K562 (cell line): ENCODE data around the gene ROBO1. TPM values are rescaled to one million over a fixed set of nuclear protein-coding genes. Genes with fewer than 3 reads are reported as not detected.

Experiments
- ATAC-seq: fragments of 200-7000 bp; cut with Tn5 transposase; 3 replicates; pipeline ENCODE4 v1.9.1; 2020; ENCODE audit warnings: moderate library complexity
- BruUV-seq: library from RNA; stranded (reverse); fragments of 400-500 nt; replicated peaks from 2 replicates; lab custom pipeline; 2021; lab: Mats Ljungman, UMichigan
- CTCF ChIA-PET: fragments of 300-600 bp; formaldehyde crosslinking; extraction: SDS; loops from one replicate; lab custom pipeline; 2021; ENCODE audit warnings: low intra/inter-chr PET ratio; lab: Yijun Ruan, JAX
- POLR2A ChIA-PET: fragments of 300-600, 350-650 bp; sonication (Branson Sonifier 250); formaldehyde crosslinking; extraction: SDS; loops from one replicate; lab custom pipeline; 2021; ENCODE audit warnings: antibody characterized with exemption, inconsistent platforms; lab: Yijun Ruan, JAX
- DNase-seq, 4 experiments: peaks; one replicate each; pipeline versions ENCODE4 v3.0.0 to v3.0.0-alpha.2; 2011 to 2018; ENCODE audit warnings: low spot score in 3 of 4, mixed read lengths in 3 of 4; ENCODE audit errors: extremely low read depth in 1 of 4
- FAIRE-seq: peaks from 2 replicates; lab custom pipeline; 2011; peaks lifted over from hg19 to GRCh38; lab: Jason Lieb, UNC
- H2AFZ ChIP-seq: 2 replicates; pipeline ENCODE4 v1.6.0; 2011; ENCODE audit warnings: low read depth, low read length, control low read depth, inconsistent platforms
- H3K27ac ChIP-seq: fragments of 200-600 bp; 3 replicates; pipeline ENCODE4 v1.8.0; 2011; ENCODE audit warnings: low read depth, mild to moderate bottlenecking, control low read depth, inconsistent platforms, low read length, moderate library complexity, mixed read lengths; ENCODE audit errors: extremely low read depth
- H3K27me3 ChIP-seq, 2 experiments: fragments of 300-600 bp in 1 of 2; 2 replicates in 1 of 2; 3 replicates in 1 of 2; pipeline versions ENCODE4 v1.6.0 to v1.8.0; 2011; ENCODE audit warnings: inconsistent platforms in 2 of 2, low read length in 2 of 2, mild to moderate bottlenecking in 1 of 2, mixed read lengths in 1 of 2, moderate library complexity in 1 of 2; ENCODE audit not compliant: control insufficient read depth in 2 of 2, insufficient read depth in 2 of 2
- H3K36me3 ChIP-seq: fragments of 300-600 bp; 3 replicates; pipeline ENCODE4 v1.8.0; 2011; ENCODE audit warnings: mild to moderate bottlenecking, low read length, inconsistent platforms; ENCODE audit not compliant: control insufficient read depth, insufficient read depth
- H3K4me1 ChIP-seq, 2 experiments: fragments of 200-600 bp in 1 of 2; replicated peaks in 1 of 2; 2 replicates in 1 of 2; 3 replicates in 1 of 2; pipeline versions ENCODE4 v1.5.1 to v1.8.0; 2011; ENCODE audit warnings: inconsistent platforms in 2 of 2, low read length in 2 of 2, mild to moderate bottlenecking in 1 of 2, mixed read lengths in 1 of 2, moderate library complexity in 1 of 2; ENCODE audit not compliant: control insufficient read depth in 2 of 2, insufficient read depth in 2 of 2
- H3K4me2 ChIP-seq: 2 replicates; pipeline ENCODE4 v1.6.1; 2011; ENCODE audit warnings: low read length, control low read depth, inconsistent platforms, mixed read lengths; ENCODE audit not compliant: insufficient read depth
- H3K4me3 ChIP-seq: fragments of 200-600 bp; sonication (generic), shearing (Covaris generic); 2 replicates; pipeline ENCODE4 v1.5.1; 2016; ENCODE audit warnings: control low read depth, inconsistent platforms
- H3K79me2 ChIP-seq: fragments of 200-600 bp; 3 replicates; pipeline ENCODE4 v1.8.0; 2011; ENCODE audit warnings: low read length, inconsistent platforms; ENCODE audit not compliant: control insufficient read depth, insufficient read depth
- H3K9ac ChIP-seq, 2 experiments: 2 replicates each; pipeline versions ENCODE4 v1.6.0 to v1.6.1; 2011; ENCODE audit warnings: low read depth in 2 of 2, low read length in 2 of 2, control low read depth in 1 of 2, inconsistent platforms in 1 of 2, mild to moderate bottlenecking in 1 of 2, mixed read lengths in 1 of 2; ENCODE audit not compliant: insufficient read depth in 1 of 2
- H3K9me1 ChIP-seq: one replicate; pipeline ENCODE4 v1.6.0; 2011; ENCODE audit warnings: inconsistent platforms, mild to moderate bottlenecking, low read length, moderate library complexity; ENCODE audit not compliant: control insufficient read depth, insufficient read depth
- H3K9me3 ChIP-seq: replicated peaks from 2 replicates; pipeline ENCODE4 v1.5.1; 2011; ENCODE audit warnings: low read depth, low read length, inconsistent platforms; ENCODE audit not compliant: control insufficient read depth, insufficient read depth
- H4K20me1 ChIP-seq: replicated peaks from 2 replicates; pipeline ENCODE4 v1.6.1; 2011; ENCODE audit warnings: low read length, inconsistent platforms, mixed read lengths; ENCODE audit not compliant: control insufficient read depth, insufficient read depth
- IFI16 ChIP-seq: fragments of 250-450 bp; sonication (Bioruptor Pico); IDR thresholded peaks from 2 replicates; pipeline ENCODE4 v2.1.2; 2022; ENCODE audit warnings: mild to moderate bottlenecking, inconsistent platforms
- JUND ChIP-seq, 2 experiments: IDR thresholded peaks; 2 replicates in 1 of 2; 3 replicates in 1 of 2; pipeline ENCODE4 v1.6.1; 2011; ENCODE audit warnings: borderline replicate concordance in 2 of 2, low read depth in 2 of 2, low read length in 2 of 2, improper control_type of control experiment in 1 of 2, missing biosample characterization in 1 of 2, missing genetic modification characterization in 1 of 2, missing genetic modification reagents in 1 of 2
- NR4A1 ChIP-seq, 2 experiments: fragments of 250-450 bp in 1 of 2; fragments of 450-650 bp in 1 of 2; sonication (Bioruptor Pico) in 1 of 2; IDR thresholded peaks; 2 replicates each; pipeline versions ENCODE4 v1.4.0 to v1.6.1; 2016 to 2020; ENCODE audit warnings: mild to moderate bottlenecking in 2 of 2, missing compliant biosample characterization in 1 of 2, missing genetic modification characterization in 1 of 2, moderate library complexity in 1 of 2
- SAFB2 ChIP-seq: fragments of 200-400 bp; formaldehyde crosslinking; IDR thresholded peaks from 2 replicates; pipeline ENCODE4 v1.6.1; 2018; ENCODE audit warnings: borderline replicate concordance, low read length, low read depth, moderate library complexity; ENCODE audit not compliant: severe bottlenecking
- STAG1 ChIP-seq: sonication (generic); formaldehyde crosslinking; IDR thresholded peaks from 2 replicates; pipeline ENCODE4 v1.5.0; 2020; ENCODE audit warnings: missing genetic modification reagents, borderline replicate concordance
- ZNF282 ChIP-seq: sonication (generic); formaldehyde crosslinking; IDR thresholded peaks from 2 replicates; pipeline ENCODE4 v1.8.1; 2023; ENCODE audit warnings: missing genetic modification reagents
- WGBS: fragments of 100-300 bp; shearing (Covaris generic); methylation state at CpG from one replicate; pipeline ENCODE4 v1.1.6; 2016; ENCODE audit warnings: low coverage, mixed read lengths; ENCODE audit not compliant: insufficient coverage; ENCODE audit errors: missing lambda C conversion rate; 5-methylcytosine and 5-hydroxymethylcytosine counted together
- in situ Hi-C: fragments of 300-500 bp; cut with MboI; formaldehyde crosslinking; loops from 4 replicates; pipeline ENCODE4 v1.15.0; 2018; ENCODE audit warnings: inconsistent platforms, mixed read lengths
- intact Hi-C: fragments of 100-400 bp; cut with micrococcal nuclease; formaldehyde crosslinking; loops from 2 replicates; pipeline ENCODE4 v1.14.2; 2022
- polyA plus RNA-seq, 8 experiments: library from polyadenylated mRNA; depleted of rRNA in 4 of 8; stranded (reverse) in 5 of 8; unstranded in 3 of 8; fragments of >200 nt; fragmentation: Nextera tagmentation in 2 of 8; fragmentation: Illumina TruSeq in 1 of 8; extraction: Ambion mirVana in 2 of 8; extraction: Trizol in 1 of 8; gene quantifications; 2 replicates each; pipeline versions ENCODE4 v1.2.1 to v1.2.3, GENCODE V29; 2011 to 2014; ENCODE audit warnings: inconsistent platforms in 1 of 8, missing spikeins in 1 of 8
- total RNA-seq, 7 experiments: library from RNA; depleted of rRNA in 6 of 7; stranded (reverse); fragments of >200 nt in 6 of 7; fragmentation: Illumina TruSeq in 2 of 7; extraction: Trizol in 2 of 7; gene quantifications; 2 replicates each; pipeline versions ENCODE4 v1.2.1 to v1.2.3, GENCODE V29; 2011 to 2021; ENCODE audit warnings: low replicate concordance in 1 of 7
- TF ChIP-seq, protein P1 (sequence below): fragments of 250-450 bp; sonication (Bioruptor Pico); IDR thresholded peaks from 2 replicates; pipeline ENCODE4 v1.8.0; 2021; ENCODE audit warnings: moderate library complexity, mild to moderate bottlenecking, inconsistent platforms

The ROBO1 gene
- total and polyA plus RNA-seq, 9 of the 15 experiments (the other 6 are each of a cell fraction or from before 2014, with no cell fraction given), result 0.01 to 0.53 (median 0.17) TPM; not detected in 5

DNA sequence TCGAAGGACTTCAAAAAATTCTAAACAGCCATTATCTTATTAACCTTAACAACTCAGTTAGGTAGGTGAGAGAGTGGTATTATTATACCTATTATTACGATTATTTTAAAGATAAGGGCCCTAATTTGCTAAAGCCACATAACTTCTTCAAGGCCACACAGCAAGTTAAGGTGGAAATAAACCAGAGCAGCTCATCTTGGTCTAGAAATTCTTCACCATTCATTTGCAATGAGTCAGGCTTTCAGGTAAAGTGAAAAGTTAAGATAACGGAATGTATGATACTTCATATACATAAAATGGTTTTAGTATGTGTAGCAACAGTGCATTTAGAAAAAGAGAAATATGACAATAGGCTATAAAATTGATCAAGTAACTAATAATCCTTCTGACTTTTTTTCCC lies 920.2 kb downstream of the ROBO1 start:
- no peaks in the 10 kb centered on the region for H3K27me3 ChIP-seq
- H3K9me1 ChIP-seq, result no peaks in the 10 kb centered on the region
- intact Hi-C loops, result no loop called here
- H4K20me1 ChIP-seq, result no peaks in the 10 kb centered on the region
- no peaks in the 10 kb centered on the region for H3K79me2 ChIP-seq
- H3K27ac ChIP-seq, result no peak overlapping the region
- no peaks in the 10 kb centered on the region for H3K4me1 ChIP-seq
- POLR2A ChIA-PET, result no interaction called here
- no peak overlapping the region for H3K9ac ChIP-seq
- no peaks in the 10 kb centered on the region for H3K36me3 ChIP-seq
- in situ Hi-C loops, result no loop called here
- H3K9me3 ChIP-seq, result no peaks in the 10 kb centered on the region
- BruUV-seq, result no TSS peak
- CTCF ChIA-PET, result no interaction called here
- FAIRE-seq (no peak), ATAC-seq (no peak), DNase-seq (no peak)
- H3K4me2 ChIP-seq, result no peak overlapping the region
- no peak overlapping the region for H3K4me3 ChIP-seq
- TF ChIP-seq, protein P1, sequence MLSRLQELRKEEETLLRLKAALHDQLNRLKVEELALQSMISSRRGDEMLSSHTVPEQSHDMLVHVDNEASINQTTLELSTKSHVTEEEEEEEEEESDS (CRISPR knock-in tag), result no peak
- no peak for TF ChIP-seq STAG1
- TF ChIP-seq ZNF282 (CRISPR knock-in tag), result no peak
- TF ChIP-seq NR4A1 (CRISPR knock-in tag; IDR thresholded peaks at IDR 0.05), result no peak
- no peak for TF ChIP-seq NR4A1 (tag; IDR thresholded peaks at IDR 0.05)
- no peak for TF ChIP-seq IFI16
- no peak for TF ChIP-seq SAFB2
- TF ChIP-seq JUND (IDR thresholded peaks at IDR 0.05; ENCODE audit: borderline replicate concordance, low read depth, low read length), result no peak
- no peak for TF ChIP-seq JUND (tag; IDR thresholded peaks at IDR 0.05; ENCODE audit: borderline replicate concordance, low read depth, low read length)
- 0% methylated on average over 3 of the region's 3 CpGs for WGBS
- H2AFZ ChIP-seq, result no peak overlapping the region
